Caki2 (cell line): Measurements from ENCODE around the gene HOMER1. TPM values are rescaled to one million over a fixed set of nuclear protein-coding genes. Genes with fewer than 3 reads are reported as not detected.
A peak's percentile ranks its signal among the peaks of the same experiment; 100 is the strongest.

Source experiments
- DNase-seq: peaks from one replicate; pipeline ENCODE4 v3.0.0-alpha.2; 2015; ENCODE audit warnings: low read depth
- in situ Hi-C: cut with HindIII; loops from 2 replicates; pipeline ENCODE4 v1.10.0; 2016; ENCODE audit warnings: low sequenced_read_pairs, low pct_unique_long_range_greater_than_20kb, mixed read lengths
- total RNA-seq: library from RNA; depleted of rRNA; stranded (reverse); fragments of >200 nt; shearing (Covaris generic); gene quantifications from 2 replicates; pipeline ENCODE4 v1.2.3, GENCODE V29; 2014; ENCODE audit warnings: low replicate concordance

Gene HOMER1
- total RNA-seq, 1 experiment from 2014 or later, result 8.5 TPM

DNA sequence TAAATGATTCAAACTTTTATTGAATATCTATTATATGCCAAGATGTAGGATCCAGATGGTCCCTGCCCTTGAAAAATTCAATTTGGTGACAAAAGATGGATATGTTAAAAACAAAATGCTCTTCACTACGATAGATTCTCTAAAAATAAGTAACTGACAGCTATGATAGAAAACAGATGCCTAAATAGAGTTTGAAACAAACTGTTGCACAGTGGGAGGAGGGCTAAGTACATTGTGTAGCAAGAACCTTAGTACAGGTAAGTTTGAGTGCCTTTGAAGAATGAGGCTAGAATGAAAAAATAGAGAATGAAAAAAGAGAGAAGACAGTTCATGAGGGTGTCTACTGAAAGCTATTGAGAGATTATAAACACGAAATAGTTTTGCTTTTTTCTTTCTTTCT, 54.3 kb downstream of the HOMER1 start:
- DNase-seq, result no peak

DNA sequence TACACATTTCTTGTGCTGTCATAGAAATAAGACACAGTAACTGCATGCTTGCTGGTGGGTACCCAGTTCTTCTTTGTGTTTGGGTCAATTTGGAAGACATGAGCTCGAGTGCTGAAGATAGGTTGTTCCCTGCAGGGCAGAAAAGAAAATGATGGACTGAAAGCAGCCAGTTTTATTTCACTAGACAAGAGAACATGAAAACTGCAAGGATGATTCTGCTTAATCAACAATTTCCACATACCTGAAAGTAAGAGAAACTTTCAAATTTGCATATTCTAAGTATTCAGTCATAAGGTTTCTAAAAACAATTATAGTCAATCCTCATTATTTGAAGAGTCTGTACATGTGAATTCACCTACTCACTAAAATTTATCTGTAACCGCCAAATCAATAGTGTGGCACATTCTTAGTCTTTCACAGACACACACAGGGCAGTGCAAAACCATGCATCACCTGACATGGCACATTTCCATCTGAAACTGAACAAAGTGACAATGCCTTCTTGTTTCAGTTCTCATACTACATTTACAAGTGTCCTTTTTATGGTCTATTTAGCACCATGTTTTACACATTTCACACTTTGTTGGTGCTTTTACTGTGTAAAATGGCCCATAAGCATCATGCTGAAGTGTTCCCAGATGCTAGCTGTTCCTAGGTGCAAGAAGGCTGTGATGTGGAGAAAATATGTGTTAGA, 56.9 kb downstream of the HOMER1 start:
- no peak for DNase-seq
- in situ Hi-C loops, result no loop called here

More for the DNA sequence above, 54.3 kb downstream of the HOMER1 start:
- in situ Hi-C loops, result no loop called here

DNA sequence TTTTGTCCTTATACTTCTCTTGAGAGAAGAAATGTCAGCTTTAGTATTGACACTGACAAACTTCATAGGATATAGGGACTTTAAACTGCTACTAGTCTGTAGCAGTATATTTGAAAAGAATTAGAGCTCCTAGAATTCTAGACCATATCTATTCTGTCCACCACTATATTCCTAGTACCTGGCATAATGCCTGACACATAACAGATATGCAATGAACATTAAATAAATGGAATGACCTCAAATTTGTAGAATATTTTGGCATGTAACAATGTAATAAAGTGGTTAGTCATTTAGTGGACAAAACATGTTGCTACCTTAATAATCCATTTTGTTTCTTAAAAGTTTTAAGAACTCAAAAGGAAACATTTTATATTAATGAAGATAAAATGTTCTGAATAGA, 57.5 kb downstream of the HOMER1 start:
- no peak for DNase-seq
- in situ Hi-C loops, result no loop called here

DNA sequence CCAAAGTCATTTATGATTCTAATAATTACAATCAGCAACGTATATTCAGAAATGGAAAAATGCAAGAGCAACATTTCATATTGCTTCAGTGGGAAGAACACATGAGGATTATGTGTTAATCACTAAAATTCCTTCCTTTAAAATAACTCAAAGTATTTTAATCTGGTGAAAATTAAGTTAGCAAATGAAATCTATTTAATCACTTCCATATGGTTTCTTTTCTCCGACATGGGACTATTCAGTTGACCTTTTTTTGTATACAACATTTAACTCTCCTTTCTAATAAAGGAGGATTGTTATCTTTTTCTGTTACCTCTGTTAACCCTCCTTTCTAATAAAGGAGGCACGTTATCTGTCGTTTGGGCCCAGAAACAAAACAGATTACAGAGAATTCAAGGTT, 59.9 kb downstream of the HOMER1 start:
- in situ Hi-C loops, result no loop called here
- no peak for DNase-seq

DNA sequence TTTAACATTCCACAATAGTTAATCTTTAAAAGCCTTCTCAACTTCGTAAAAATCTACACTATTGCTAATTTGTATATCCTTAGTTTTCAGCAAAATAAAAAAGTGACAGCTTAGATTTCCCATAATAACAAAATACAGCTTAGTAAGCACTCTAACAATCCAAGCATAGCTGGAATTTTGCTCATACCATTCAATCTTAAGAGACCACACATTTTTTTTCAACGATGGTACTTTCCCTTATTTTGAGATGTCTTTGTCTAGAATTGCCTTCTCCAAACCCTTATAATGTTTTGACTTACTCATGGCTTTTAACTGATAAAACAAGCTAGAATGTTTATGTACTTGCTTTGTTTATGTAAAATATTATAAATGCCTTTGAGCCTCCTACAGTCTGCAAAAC, 65.6 kb downstream of the HOMER1 start:
- in situ Hi-C loops, result no loop called here
- DNase-seq, result peak; percentile 23

DNA sequence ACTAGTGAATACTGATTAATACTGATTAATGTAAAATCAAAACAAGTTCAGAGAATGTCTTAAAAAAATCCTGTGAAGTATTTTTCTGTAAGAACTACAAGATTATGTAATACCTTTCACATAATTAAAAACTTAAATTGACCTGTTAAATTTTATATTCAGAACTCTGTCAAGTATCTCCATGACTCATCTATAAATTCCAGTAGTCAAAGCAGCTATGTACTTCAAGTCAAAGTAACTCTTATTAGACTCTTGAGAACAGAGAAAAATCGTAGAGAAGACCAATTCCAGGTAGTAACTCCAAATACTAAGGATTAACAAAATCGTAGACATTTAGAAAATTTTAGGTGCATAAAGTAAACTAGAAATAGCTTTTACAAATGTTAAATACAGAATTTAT, 77.1 kb downstream of the HOMER1 start:
- in situ Hi-C loops, result no loop called here
- no peak for DNase-seq

DNA sequence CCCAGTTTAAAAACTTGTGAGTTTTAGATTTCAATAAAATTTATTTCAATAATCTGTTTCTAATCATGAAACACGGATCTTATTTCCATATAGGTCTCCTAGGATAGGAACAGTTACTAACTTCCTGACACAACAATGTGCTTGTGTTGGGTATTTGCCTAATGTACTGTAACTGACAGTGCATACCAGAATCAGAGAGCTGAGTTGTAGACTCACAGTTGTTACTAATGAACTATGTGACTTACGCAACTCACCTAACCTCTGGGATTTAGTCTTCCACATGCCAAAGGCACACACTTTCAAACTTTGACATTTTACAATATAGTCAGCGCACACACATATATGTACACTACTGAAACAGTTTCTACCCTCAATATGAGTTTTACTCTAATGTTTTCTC, 77.7 kb downstream of the HOMER1 start:
- in situ Hi-C loops, result no loop called here
- DNase-seq, result no peak

DNA sequence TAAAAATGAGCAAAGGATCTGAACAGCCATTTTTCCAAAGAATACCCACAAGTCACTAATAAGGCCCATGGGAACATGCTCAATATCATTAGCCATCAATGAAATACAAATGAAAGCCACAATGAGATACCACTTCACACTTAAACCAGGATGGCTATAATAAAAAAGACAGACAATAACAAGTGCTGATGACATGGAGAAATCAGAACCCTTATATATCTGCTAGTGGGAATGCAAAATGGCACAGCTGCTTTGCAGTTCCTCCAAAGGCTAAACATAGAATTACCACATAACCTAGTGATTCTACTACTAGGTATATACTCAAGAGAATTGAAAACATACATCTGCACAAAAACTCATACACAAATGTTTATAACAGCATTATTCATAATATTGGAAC, 83.7 kb downstream of the HOMER1 start:
- in situ Hi-C loops, result no loop called here
- DNase-seq, result no peak

DNA sequence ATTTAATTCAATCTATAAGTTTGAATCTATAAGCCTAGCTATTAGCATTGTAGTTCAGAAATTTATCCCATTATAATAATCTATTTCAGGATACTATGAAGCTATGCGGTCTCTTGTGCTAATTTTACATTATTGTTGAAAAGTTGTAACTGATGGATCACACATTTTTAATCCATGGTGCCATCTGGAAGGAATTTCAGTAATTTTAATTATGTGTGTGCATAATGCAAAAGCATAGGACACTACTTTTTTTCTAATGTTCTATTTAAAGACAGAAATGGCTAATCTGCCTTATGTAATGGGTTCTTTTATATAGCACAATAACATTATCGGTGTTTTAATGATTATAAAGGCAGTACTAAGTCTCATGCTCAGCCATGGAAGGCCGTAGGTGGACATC, 90.6 kb downstream of the HOMER1 start:
- in situ Hi-C loops, result no loop called here
- no peak for DNase-seq

DNA sequence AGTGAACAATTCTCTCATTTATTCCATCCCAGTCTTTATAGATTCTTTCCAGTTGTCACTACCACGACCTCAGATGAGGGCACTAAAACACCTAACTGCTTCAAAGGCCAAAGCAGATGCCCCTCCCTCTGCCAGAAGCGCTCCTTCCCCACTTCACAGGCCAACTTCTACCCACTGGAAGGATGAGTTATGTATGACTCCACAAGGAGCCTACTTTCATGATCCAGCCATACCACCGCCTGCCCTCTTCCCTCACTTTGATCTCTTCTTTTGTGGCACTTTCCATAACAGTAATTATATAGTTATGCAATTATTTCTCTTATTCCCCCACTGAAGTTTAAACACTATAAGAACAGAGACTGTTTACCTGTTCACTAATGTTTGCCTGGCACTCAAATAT, 93.7 kb downstream of the HOMER1 start:
- in situ Hi-C loops, result no loop called here

DNA sequence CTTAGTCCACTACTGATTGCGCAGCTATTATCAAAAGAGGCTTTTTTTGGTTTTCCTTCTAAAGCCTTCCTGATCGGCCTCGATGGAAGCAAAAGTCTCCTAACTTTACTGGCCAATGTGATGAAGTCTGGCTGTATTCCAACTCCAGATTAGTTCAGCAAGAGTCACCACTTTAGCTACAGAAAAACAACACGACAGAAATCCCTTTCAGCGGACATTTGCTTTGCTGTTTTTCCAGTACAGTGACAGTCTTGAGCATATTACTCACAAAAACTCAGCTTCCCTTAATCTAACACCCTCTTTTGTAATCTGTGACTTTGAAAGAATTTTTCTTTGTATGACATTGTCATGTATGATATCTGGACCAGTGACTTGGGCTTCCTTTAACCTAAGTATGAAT, 95.7 kb downstream of the HOMER1 start:
- no peak for DNase-seq
- in situ Hi-C loops, result no loop called here

More for the DNA sequence above, 93.7 kb downstream of the HOMER1 start:
- DNase-seq, result no peak

DNA sequence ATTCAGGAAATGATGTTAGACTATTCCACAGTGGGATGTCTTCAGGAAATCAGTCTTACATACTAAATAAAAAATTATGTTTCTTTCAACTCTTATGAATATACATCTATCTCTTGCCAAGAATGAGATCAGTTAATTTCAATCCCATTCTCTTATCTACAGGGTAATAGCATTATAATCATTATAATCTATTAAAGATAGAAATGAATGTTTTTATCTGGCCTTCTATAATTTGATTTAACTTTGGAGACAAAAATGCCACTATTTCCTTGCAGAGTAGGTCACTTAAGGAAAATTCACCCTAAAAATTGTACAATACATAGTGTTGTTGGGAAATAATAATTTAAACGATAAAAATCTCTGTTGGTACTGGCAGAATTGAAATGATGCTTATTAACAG, 96.4 kb downstream of the HOMER1 start:
- in situ Hi-C loops, result no loop called here
- DNase-seq, result no peak

DNA sequence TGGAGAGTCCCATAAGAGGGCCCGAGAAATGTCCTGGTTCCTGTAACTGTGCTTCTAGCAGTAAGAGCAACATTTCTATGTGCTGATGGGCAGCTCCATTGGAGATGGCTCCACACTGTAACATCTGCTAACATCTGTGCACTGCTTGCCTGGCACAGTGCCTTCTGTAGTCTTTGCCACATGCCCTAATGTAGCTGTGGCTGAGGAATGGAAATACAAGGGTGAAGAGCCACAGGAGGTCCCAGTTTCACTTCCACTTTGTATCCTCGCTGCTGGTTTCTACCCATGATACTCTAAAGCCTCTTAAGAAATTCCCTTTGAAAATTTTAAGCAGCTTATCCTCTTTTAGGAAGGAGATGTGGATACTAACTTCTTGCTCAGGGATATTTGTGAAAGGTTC, 97.4 kb downstream of the HOMER1 start:
- no peak for DNase-seq
- in situ Hi-C loops, result no loop called here

DNA sequence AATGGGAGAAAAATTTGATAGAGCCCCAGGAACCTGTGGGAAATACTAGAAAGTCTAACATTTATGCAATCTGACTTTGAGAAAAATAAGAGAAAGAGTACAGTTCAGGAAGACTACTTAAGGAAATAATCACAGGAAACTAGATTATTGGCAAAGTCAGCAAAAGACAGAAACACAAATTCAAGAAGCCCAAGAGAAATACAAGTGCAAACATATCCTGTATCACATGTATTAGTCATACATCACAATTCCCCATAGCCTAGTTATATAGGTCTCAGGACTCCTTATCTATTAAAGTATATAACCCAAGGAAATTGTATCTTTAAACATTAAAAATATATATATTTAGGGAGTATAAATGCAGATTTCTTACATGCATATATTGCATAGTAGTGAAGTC, 100.8 kb downstream of the HOMER1 start:
- DNase-seq, result no peak
- in situ Hi-C loops, result no loop called here

DNA sequence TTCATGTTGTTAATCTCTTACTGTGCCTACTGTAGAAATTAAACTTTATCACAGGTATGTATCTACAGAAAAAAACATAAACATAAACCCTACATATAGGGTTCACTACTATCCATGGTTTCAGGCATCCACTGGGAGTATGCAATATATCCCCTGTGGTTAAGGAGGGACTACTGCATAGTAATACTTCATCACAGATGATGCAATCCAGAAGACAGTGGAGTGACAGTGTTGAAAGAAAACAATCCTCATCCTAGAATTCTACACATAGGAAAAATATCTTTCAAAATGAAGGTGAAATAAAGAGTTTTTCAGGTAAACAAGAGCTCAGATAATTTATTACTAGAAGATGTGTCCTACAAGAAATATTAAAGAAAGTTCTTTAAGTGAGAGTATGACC, 105.9 kb downstream of the HOMER1 start:
- no peak for DNase-seq
- in situ Hi-C loops, result no loop called here

DNA sequence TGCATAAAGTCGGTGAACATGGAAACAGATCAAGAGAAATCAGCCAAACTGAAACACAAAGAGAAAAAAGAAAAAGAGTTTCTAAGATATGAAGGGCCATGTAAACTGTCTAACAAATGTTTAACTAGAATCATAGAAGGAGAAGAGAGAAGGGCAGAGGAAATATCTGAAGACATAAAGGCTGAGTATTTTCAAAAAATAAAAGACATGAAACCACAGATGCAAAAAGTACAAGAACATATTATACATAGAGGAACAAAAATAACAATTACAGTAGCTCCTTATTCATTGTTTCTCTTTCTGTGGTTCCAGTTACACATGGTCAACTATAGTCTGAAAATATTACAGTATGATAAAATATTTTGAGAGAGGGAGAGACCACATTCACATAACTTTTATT, 106.3 kb downstream of the HOMER1 start:
- in situ Hi-C loops, result no loop called here

DNA sequence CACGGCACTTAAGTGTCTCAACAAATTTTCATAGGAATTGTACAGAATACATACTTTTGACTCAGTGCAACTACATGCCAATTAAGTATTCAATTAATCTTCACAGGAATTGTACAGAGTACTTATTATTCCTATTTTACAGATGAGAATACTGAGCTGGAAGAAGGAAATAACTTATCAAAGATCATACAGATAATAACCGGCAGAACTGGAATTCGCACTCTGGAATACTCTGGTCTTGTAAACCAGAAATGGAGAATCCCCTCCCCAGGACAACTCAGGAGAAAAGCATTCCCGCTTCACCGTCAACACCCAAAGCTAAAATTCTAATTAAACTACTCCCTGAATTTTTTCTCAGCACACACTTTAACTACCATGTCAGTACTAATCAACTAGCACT, 112.7 kb downstream of the HOMER1 start:
- in situ Hi-C loops, result no loop called here
- no peak for DNase-seq

More for the DNA sequence above, 106.3 kb downstream of the HOMER1 start:
- no peak for DNase-seq

DNA sequence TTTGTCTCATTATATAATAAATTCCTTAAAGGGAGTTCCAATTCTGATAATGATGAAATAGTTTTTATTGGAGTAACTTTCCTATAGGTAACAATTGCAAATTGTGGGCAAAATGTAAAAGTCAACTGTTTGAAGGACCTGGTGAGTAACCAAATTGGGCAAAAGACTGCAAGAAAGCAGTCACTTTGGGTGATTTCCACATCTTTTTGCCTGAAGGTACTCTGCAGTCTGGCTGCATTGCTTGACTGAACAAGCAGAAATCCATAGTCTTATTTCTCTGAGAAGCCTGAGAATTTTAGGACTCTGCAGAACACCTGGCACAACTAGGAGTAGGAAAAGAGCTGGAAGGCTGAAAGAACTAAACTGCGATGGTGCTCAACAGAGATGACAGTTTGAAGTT, 114.9 kb downstream of the HOMER1 start:
- no peak for DNase-seq
- in situ Hi-C loops, result no loop called here

DNA sequence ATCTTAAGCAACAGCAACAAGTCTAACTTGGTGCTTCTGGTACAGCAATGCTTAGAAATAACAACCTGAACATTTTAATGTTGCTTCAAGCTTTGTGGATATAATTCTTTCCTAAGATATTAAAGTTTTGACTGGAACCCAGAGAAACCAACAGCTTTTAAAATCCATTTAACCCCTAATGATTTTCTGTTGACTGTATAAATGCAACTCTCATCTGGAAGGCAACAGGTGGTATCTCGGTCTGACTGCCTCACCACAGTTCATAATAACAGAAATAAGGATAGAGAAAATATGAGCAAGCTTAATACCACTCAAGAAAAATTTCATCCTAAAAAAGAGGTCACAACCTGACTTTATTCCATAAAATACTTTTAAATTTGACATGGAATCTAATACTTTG, 116.9 kb downstream of the HOMER1 start:
- in situ Hi-C loops, result no loop called here
- no peak for DNase-seq

DNA sequence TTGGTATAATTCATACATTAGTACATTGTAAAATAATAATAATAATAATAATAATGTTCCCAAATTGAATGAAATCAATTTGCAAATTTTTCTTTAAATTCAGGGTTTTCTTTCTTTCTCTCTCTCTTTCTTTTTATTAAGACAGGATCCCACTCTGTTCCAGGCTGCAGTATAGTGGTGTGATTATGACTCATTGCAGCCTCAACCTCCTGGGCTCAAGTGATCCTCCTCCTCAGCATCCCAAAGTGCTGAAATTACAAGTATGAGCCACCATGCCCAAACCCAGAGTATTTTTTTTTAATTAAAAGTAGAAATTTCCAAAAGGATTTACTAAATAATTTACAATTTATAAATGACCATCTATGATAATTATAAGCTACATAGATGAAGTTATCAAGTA, 117.7 kb downstream of the HOMER1 start:
- DNase-seq, result no peak
- in situ Hi-C loops, result no loop called here

DNA sequence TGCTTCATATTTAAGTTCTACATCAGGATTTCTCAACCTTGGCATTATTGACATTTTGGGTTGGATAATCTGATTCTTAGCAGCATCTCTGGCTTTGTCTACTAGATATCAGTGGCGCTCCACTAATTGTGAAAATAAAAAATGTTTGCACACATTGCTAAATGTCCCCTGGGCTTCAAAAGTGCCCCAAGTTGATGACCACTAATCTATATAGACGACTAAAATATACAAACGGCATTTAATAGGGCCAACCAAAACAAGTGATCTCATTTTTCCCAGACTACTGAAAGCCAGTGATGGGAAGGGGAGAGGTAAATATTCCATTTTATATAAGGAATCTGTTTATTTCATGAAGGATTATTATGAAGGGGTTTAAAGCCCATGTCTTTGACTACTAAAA, 118.6 kb downstream of the HOMER1 start:
- in situ Hi-C loops, result no loop called here
- DNase-seq, result no peak
